Forelimb muscle (tissue), 1 donor: Measurements from ENCODE around the gene RAB43. TPM values are rescaled to one million over a fixed set of nuclear protein-coding genes. Genes with fewer than 3 reads are reported as not detected.
"Not testable (repeated sequence)": the region's sequence is repeated elsewhere in the genome, so short reads cannot be mapped to it uniquely, and the experiment has no call there.

Source experiments
- DNase-seq: peaks from one replicate; pipeline ENCODE4 v3.0.0-alpha.2; 2013; ENCODE audit warnings: low read depth
- polyA plus RNA-seq: library from polyadenylated mRNA; unstranded; fragments of 120-200 nt; gene quantifications from one replicate; pipeline ENCODE4 v1.2.1, GENCODE V29; 2013; ENCODE audit not compliant: insufficient read length

RAB43 gene
- polyA plus RNA-seq, 1 donor, result 2.7 TPM

DNA sequence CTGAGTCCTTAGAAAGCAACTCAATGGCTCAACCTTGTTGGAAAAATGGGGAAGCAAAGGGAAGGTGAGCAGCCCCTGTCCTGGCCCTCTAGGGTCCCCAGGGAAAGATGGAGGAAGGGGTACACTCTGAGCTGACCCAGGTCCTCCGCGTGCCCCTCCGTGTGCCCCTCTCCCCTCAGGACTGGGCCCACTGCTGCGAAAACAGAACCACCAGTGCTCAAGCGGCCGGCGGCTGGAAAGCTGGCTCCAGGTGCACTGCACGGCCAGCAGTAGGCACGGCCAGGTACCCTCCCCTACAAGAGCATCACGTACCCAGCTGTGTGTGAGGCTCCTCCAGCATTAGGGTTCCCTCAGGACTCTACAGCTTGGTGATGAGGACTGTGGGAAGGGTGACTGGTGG lies 26.3 kb downstream of the RAB43 start:
- DNase-seq, result no peak

GRCh38 chr3:129088312-129088711 lies 33.3 kb downstream of the RAB43 start:
- not testable (repeated sequence) for DNase-seq

- DNase-seq, result peak; percentile 22
Measured at GRCh38 chr3:129087904-129088303, 33.7 kb downstream of the RAB43 start.

GRCh38 chr3:129087138-129087702 lies 34.4 kb downstream of the RAB43 start:
- peak; percentile 31 for DNase-seq

DNA sequence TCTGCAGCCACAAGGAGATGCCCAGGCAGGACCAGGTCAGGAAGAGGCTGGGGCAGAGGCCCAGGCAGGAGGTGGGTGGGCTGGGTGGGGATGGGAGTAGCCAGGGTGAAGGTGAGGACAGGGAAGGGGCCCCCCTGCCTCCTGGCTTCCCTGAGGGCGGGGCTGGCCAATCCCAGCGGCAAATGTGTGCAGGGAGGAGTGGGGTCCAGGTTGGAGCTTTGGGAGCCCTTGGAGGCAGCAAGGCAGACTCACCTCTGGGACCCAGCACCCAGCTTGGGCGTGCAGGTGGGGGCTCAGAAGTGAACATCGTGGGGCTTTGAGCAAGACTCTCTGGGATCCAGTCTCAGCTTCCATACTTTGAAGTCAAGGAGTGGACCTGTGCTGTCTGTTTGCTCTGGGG lies 35.8 kb downstream of the RAB43 start:
- DNase-seq, result no peak

DNA sequence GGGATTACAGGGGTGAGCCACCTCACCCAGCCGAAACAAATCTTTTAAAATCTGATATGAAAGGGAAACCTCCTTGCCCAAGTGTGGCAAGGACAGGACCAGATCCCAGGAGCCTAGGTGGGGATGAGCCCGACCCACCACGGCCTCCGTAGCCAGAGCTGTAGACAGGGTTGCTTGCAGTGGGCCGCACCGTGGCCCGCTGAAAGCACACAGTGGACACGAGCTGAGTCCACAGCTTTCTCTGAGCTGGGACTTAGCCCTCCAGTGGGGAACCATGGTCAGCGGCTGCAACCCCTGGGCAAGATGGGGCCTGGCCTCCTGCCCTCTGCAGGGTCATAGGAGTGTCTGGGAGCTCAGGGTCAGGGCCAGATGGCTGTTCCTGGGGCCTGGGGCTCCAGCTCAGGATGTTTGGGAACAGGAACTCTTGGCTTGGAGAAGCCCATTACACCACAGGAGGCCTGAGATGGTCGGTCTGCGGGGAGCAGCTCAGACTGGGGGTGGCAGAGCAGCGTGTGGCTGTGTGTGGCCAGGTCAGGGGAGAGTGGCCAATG lies 36.4 kb downstream of the RAB43 start:
- no peak for DNase-seq

- no peak for DNase-seq
Measured at GRCh38 chr3:129084501-129084900, 37.1 kb downstream of the RAB43 start.

GRCh38 chr3:129082026-129082425 lies 39.6 kb downstream of the RAB43 start:
- DNase-seq, result no peak

GRCh38 chr3:129081503-129081902 lies 40.1 kb downstream of the RAB43 start:
- no peak for DNase-seq

DNA sequence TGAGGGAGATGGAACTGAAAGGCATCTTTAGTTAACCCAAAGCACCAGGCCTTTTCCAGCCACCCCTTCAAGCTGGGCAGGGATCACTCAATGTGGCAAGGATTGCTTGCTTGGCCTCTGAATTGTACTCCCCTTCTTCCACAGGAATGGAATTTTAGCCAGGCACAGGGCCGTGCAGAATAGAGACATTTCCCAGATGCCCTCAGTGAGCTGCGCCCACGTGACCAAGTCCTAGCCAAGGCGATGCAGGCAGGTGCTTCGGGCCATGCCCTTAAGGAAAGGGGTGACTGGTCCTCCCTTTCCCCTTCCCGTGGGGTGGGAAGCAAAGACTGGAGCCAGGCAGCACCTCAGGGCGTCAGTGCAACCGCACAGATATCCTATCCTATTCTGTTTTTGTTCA lies 43.1 kb downstream of the RAB43 start:
- no peak for DNase-seq

DNA sequence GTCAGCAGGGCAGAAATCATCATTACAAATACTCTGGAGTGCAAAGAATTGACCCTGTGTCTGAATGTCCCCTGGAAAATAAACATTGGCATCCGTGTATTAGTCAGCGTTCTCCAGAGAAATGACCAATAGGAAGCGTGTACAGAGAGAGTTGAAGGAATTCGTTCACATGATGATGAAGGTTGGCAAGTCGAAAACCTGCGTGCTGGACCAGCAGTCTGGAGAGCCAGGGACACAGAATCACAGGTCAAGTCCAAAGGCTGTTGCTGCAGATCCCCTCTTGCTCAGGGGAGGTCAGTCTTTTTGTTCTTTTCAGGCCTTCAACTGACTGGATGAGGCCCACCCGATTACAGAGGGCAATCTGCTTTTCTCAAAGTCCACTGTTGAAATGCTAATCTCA lies 44.4 kb downstream of the RAB43 start:
- no peak for DNase-seq

- no peak for DNase-seq
Measured at GRCh38 chr3:129070086-129070885, 51.3 kb downstream of the RAB43 start.

GRCh38 chr3:129069313-129070085 lies 52.1 kb downstream of the RAB43 start:
- DNase-seq, result not testable (repeated sequence)

DNA sequence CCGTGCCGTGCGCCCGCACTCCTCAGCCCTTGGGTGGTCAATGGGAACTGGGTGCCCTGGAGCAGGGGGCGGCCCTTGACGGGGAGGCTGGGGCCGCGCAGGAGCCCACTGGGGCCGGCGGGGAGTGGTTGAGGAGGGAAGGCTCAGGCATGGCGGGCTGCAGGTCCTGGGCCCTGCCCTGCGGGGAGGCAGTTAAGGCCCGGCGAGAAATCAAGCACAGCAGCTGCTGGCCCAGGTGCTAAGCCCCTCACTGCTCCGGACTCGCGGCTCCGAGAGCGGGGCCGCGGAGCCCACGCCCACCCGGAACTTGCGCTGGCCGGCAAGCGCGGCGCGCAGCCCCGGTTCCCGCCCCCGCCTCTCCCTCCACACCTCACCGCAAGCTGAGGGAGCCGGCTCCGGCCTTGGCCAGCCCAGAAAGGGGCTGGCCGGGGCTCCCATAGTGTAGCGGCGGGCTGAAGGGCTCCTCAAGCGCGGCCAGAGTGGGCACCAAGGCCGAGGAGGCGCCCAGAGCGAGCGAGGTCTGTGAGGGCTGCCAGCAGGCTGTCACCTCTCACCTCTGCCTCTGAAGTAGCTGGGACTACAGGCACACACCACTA lies 53.2 kb downstream of the RAB43 start:
- DNase-seq, result no peak

GRCh38 chr3:129067719-129068118 lies 53.9 kb downstream of the RAB43 start:
- not testable (repeated sequence) for DNase-seq

DNA sequence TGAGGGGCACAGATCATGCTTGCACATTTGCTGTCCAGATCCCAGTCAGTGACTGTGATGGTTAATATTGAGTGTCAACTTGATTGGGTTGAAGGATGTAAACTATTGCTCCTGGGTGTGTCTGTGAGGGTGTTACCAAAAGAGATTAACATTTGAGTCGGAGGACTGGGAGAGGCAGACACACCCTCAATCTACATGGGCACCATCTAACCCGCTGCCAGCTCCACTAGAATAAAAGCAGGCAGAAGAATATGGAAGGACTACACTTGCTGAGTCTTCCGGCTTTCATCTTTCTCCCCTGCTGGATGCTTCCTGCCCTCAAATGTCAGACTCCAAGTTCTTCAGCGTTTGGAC lies 55.9 kb downstream of the RAB43 start:
- DNase-seq, result no peak

GRCh38 chr3:129065016-129065719 lies 56.4 kb downstream of the RAB43 start:
- no peak for DNase-seq

- no peak for DNase-seq
Measured at GRCh38 chr3:129063841-129064482, 57.6 kb downstream of the RAB43 start.

GRCh38 chr3:129063091-129063640 lies 58.4 kb downstream of the RAB43 start:
- no peak for DNase-seq
